Medulla oblongata (tissue), 1 donor: ENCODE measurements around the gene TNNI3K.

ENCODE experiments used
- DNase-seq: peaks from one replicate; pipeline ENCODE4 v3.0.0-alpha.2; 2015; ENCODE audit errors: extremely low spot score

TNNI3K gene

DNA sequence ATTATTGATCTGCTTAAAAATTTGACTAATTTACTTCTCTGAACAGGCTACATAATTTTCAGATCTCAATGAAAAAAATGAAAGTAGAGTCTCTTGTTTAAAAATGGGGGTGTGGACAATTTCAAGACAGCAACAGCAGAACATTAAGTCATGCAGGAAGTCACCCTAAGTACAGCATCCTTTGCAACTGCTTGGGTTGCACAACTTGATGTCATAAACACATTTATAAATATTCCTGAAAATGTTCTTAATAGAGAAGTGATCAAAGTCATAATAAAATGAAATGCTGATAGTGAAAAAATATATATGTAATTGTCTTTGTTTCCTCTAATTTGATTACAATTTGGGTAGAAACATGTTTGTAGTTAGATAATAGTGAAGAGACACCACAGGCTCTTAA, 79.3 kb downstream of the TNNI3K start:
- no peak for DNase-seq

DNA sequence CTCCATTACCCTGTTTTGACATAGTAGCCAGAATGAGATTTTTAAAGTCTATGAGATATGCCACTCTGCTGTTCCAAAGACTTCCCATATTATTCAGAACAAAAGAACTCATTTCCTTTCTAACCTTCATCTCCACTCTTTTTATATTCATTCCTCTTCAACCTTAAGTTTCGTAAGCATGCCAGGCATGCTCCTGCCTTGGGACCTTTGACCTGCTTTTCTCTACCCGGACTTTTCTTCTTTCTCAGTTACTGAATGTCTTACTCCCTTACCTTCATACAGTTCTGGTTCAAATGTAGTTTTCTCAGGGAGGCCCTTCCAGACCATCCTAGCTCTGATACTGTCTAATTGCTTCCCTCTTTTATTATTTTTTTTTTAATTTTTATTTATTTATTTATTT, 81.1 kb downstream of the TNNI3K start:
- DNase-seq: no peak

DNA sequence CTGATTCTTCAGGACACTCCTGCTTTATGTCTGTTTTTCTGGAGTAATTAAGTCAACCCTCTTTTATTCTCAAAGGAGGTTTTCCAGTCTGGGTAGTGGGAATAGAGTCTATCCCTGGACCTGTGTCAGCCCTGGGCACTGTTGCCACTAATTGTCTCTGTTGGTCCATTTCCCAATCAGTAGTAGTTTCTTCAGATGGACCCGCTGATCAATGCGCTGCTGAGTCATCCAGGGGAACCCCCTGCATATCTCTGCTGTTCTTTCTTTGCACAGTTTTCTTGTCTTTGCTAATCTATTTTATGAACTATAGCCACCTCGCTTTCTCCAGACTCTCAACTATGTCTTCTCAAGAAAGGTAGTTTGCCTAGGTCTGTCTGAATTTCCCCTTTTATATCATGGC, 82.5 kb downstream of the TNNI3K start:
- no peak for DNase-seq

DNA sequence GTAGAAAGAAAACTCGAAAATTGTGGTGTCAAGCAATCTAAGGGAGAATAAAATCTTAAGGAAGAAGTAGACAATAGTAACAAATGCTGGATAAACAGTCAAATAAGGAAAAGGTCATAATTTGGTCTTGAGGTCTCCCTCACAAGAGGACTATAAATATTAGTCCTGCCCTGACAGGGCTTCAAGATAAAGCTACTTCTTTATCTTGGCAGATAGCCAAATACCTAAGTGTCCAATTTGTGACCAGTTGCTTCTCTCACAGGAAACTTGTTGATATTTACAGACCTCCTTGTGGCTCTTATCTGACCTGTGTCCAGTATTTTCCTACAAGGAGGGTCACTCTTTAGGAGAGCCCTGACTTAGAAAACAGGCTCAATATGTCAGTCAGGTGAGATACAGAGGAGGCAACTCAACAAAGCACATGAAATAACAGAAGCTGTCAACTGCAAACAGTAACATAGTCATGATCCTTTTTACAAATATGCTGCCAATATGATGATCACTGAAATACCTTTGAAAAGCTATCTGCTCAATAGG, 88.8 kb downstream of the TNNI3K start:
- DNase-seq: no peak

DNA sequence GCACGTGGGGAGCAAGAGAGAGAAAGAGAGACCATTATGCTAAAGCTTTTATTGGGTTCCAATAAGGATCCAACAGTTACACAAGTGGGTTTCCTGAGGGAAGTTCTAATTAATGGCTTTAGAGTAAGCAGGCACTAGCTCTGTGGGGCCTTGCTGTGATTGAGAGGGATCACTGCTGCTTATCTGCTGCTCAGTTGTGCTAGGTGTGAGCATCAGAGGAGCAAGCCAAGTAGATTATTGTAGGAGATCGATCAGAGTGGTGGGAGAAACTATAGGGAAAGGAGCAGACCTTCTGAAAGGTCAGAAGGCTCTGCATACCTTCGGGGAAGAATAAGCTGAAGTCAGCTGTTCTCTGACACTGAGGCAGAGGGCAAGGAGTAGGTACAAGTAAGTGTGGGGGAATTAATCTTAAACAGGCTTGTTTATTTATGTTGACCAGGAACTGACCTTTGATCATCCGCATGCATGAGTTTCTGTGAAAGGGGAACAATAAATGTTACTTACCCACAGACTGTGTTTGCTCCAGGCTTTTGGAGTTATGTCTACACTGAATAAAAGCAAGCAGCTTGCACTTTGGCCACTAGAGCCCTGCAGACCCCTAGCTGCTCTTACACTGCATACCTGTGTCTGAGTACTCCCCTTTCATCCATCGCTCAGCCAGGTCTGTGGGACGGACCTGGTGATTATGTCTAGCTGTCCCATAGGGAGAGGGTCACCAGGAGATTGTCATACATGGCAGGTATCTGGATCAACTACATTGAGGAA, 89.7 kb downstream of the TNNI3K start:
- DNase-seq: no peak

DNA sequence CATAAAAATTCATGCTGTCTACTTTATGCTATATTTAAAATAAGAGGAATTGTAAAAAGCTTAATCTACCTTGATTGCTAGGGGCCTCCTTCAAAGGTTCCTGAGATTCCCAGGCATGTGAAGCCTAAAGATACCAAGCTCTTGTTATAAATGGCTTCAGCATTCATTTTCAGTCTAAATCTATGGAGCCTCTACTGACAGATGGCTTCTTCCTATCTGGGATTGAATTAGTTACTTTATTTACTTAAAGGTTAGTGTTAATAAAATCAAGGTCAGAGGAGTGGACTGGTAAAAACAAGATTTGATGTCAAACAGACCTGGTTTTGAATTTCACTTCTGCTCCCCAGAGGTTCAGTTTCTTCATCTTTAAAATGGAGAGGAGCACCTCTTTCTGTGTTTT, 93.7 kb downstream of the TNNI3K start:
- DNase-seq: no peak

DNA sequence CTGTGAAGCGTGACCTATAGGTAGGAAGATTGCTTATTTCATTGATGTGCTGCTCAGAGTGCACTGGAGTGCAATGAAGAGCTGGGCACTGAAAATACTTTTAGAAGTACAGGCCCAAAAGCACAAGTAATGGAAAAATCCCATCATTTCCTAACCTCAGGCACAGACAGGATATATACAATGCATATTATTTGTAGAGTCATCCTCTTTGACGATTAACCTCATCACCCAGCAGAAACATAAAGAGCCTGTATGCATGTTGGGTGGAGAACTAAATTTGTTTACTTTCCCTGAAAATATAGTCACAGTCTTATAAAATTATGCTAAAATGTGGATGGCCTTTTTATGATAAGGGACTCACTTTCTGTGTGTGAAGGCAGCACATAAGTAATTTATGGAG, 98.1 kb downstream of the TNNI3K start:
- DNase-seq: no peak

DNA sequence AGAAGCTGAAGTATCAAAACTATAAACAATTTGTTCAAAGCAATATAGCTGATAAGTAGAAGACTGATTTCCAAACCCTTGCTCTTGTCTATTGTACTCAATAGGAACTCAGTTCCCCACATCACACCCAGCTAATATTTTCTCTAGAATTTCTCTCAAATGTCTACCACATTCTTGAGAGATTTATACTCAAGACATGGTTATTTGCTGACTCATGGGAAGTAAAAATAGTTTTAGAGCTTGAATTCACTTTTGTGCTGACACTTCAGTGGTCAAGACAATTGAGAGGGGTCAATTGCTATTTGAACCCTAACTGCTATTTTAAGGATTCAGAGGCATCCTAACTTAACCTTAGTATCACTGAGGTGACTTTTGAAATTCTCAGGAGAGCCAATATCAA, 99.0 kb downstream of the TNNI3K start:
- no peak for DNase-seq

DNA sequence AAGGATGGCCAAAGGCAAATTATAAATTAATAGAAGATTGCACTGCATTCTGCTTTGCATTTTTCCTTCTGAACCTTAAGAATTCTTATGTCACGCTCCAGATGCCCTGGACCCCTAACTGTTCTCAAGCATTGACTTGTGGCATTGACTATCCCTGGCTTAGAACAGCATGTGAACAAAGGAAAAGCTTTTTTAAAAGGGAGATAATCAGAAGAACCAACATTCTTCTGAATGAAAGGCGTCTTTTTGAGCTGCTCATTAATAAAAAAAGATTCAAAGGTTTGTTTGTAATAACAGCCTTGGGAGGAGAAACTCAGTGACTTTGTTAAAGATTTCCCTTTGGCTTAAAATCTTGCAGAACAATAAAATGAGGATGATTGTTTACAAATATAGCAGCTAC, 105.5 kb downstream of the TNNI3K start:
- no peak for DNase-seq

DNA sequence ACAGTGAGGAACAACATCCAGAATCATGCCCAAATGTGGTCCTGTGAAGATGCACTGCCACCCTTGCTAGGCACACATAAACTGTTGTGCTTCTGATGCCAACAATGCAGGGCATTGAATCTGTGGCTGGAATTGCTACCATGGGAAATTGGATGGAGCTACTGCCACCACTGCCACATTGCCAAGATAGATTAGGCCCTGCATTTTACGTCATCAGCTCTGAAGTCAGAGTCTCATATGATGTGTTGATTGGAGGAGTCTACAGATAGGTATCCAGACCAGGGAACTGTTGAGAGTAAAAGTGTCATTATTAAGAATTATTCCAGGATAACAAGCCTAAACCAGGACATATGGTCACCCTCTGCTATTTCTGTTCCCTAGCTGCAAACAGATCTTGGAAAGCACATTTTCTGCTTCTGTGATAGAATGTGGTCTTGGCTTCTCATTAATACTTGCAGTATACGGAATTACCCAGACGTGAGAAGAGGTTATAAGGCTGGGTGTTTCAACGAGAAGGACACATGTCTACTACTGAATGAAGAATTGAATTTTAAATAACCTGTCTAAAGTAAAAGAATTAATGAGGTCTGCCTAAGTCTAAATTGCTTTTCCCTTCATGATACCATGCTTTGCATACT, 106.6 kb downstream of the TNNI3K start:
- DNase-seq: no peak

DNA sequence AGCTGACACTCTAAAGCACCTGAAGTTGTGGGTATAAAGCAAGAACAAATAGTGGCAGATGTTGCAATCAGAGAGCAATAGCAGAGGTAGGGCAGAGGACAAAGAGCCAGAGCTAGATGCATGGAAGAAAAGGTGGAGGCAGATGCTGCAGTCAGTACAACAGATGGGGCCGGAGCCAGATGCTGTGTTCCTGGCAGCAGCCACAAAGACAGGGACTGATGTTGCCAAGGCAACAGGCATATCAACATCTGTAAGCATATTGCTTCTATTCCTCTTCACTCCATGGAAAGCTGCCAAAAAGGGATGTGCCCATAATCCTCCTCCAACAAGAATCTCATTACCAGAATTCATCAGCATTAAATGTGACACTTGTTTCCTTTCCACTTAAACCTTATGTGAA, 108.0 kb downstream of the TNNI3K start:
- no peak for DNase-seq

DNA sequence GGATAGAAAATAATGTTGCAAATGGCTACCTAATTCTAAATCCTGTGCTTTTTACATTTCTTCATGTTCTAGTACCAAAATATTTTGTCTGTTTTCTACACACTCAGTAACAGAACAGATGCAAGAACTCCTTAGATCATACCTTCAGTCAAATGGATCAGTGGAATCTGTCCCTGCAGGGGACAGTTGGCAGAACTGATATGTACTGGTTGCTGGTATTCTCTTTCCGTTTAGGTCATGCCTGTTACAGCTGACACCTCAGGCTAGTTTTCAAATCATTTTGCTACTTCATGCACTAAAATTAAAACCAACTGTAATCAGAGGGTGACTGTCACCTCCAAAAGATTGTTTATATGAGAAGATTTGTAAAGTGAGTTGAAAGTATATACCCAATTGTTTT, 109.2 kb downstream of the TNNI3K start:
- no peak for DNase-seq

DNA sequence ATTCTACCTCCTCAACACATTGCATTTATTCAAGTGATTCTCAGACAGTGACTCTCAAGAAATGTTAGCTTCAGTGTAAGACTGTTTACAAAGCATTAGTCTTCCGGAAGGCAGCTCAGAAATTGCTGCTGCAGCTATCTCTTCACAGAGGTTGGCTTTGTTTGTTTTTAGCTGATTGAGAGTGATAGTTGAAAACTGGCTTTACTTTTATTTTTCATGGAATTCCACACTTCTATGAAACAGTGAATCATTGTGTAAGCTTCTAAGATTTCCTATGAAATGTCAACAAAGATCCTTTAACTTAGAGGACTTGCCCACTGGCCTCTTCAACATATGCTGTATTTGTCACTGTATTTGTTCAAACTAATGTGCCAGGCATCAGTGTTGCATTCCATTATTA, 121.3 kb downstream of the TNNI3K start:
- peak; percentile 17 for DNase-seq

DNA sequence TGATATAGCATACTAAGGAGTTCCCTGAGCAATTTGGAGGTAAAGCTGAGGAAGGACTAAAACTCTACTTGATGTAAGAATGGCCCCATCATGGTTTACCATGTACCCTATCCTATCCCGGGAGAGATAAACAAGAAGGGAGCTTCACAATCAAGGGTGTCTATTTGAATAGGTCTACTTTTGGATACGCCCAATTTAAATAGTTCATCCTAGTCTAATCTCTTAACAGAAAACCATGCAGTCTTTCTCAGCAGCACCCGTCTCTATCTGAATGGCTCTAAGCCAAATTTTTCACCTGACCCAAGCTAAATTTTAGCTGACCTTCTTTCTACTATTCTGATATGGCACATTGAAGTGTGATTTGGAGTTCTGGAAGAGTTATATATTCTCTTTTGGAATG, 122.0 kb downstream of the TNNI3K start:
- DNase-seq: no peak

DNA sequence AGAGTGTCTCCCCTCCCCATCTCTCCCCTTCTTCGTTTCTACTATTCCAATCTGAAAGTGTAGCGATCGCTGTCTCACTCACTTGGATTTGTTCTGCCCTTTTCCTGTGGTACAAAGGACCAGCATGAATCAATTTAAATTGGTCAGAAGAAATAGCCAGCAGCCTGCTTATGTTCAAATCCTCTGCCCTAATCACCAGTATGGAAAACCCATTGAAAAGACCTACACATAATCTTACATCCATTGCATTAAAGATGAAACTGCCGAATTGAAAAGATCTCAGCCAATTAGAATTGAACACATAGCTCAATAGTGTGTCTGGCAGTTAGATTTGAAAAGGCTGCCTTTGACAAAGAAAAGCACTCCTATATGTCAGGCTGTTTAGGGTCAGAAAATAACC, 122.6 kb downstream of the TNNI3K start:
- DNase-seq: no peak

DNA sequence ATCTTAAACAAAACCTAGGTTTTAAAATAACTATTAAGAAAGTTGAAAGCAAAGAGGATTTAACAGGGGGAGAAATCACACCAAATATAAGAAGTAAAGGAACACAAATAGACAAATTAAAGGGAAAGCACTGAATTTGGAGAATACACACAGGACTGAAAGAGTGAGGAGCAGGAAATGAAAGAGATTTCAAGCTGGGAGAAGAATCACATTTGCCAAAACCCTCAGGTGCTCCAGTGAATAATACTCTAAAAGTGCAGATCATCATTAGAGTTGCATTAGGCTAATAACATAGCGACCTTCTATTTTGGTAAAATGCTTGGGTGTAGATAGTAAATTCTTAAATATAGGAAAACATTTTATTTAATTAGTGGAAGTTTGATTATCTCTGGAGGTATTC, 127.5 kb downstream of the TNNI3K start:
- no peak for DNase-seq

DNA sequence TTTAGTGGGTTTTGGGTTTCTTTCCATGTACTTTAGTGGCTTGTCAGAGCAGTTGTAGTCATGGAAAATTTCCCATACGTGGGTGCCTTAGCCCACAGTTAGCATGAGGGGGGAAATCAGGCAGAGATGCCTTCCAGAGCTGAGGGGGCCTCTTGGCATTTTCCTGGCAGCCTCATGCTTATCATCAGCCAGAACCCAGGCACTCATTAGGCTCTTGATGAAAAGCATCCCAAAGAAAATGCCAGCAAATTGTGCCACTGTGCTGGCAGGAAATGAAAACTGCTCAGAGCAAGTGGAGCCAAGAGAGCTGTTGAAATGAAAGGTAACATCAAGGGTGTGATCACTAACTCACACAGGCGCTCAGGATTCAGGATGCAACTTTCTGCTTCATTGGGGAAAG, 128.0 kb downstream of the TNNI3K start:
- DNase-seq: peak; percentile 45

DNA sequence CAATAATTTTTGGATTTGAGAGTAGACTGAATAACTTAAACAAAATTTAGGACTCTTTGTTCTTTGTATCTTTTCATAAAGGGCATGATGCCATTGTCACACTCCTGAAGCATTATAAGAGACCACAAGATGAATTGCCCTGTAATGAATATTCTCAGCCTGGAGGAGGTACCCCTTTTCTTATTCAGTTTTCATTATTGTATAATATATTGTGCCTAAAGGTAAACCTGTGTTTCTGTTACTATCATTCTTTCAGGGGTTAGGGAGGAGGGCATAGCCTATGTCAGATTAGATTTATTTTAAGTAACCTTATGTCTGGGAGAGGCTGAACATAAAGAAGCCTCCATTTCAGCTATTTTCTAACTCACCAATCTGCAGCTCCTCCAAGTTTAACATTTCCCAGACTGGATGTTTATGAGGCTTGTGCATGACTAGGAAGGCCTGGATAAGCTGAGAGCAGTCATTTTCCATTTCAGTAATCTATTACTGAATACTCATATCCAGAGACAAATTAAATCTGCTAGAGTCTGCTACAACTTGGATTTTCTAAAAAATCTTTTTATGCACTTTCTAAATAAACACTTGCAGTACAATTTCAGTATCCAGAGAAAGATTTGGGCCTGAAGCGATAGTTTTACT, 132.1 kb downstream of the TNNI3K start:
- DNase-seq: no peak

DNA sequence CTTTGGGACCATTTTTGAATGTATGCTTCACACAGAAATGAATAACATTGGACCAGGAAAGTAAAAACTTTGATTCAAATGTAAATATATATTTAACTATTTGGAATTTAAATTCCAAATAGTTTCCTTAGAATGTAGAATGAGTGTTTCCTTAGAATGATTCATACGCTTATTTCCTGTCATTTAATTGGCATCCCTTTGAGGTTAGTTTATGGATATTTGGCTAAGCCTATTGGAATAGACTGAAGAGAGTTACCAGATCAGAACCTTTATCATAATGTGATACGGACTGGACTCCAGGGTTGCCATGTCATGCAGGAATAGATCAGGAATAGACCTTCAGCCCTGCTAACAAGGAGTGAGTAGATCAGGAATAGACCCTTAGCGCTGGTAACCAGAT, 133.1 kb downstream of the TNNI3K start:
- no peak for DNase-seq

DNA sequence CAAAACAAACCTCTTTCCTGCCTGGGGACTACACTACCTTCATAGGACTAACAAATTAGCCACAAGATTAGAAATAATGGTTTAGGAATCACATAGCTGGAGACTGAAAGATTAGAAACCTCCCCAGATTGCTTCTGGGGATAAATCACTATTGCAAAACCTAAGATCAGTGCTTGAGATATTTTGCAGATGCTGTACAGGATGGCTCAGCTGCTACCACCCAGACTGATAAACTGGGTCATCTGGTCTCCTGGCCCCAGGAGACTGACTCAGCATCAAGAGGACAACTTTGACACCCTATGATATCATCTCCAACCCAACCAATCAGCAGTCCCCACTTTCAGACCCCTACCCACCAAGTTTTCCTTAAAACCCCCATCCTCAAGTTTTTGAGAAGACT, 140.2 kb downstream of the TNNI3K start:
- no peak for DNase-seq

DNA sequence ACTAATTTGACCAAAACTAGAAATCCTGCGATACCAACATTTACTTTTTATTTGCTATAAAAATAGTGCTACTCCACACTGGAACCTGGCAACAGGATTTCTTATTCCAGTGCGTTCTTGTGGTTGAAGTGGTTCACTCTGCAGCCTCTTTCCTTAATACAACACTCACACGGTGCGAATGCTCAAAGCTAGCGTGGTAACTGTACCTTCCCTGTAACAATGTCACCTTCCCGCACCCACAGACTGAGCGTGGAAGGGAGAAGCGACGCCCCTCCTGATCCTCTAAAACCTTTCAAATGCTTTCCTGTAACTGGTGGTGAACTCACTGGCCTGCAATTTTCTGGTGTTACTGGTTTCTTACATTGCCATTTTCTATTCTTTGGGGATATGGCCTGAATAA, 145.1 kb downstream of the TNNI3K start:
- DNase-seq: no peak

DNA sequence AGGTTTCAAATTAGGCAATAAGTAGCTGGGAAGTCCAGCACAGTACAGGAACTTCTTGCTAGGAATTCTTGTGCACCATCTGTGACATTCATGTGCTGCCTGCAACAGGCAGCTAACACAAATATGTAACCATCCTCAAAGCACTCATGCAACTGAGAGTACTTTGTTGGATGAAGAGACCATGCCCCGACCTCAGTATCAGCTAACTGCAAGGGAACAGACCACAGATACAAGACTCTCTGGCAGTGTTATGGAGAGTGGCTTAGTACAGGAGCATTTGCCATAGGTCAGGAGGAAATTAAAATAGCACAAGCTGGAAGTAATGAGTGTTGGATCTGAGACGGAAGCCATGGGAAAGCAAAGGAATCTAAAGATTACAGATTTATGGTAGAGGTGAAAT, 153.7 kb downstream of the TNNI3K start:
- no peak for DNase-seq

DNA sequence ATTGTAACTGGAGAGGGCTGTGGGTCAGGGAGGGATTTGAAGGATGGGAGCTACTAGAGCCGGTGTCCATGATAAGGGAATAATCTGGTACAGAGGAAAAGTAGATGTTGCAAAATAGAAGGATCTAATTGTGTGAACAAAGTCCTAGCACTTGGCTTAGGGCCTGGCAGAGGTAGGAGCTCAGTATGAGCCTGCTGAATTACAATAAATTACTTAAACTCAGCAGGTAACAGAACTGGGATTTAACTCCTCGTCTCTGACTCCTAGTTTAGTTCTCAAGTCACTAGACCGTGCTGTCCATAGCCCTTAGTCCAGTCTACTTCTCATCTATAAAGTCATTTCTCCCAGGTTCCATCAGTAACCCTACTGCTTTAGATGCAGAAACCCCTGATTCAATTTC, 157.0 kb downstream of the TNNI3K start:
- no peak for DNase-seq
